Suprapubic skin (tissue), 4 donors: Measurements from ENCODE around the gene CNP. TPM values are rescaled to one million over a fixed set of nuclear protein-coding genes. Genes with fewer than 3 reads are reported as not detected.

Experiments
- DNase-seq, 2 donors: peaks; one replicate each; pipeline ENCODE4 v3.0.0-alpha.2; 2019; ENCODE audit warnings: low spot score in 2 of 2
- H3K27ac ChIP-seq: fragments of 200-600 bp; sonication (generic); one replicate; pipeline ENCODE4 v1.5.1; 2019
- H3K27me3 ChIP-seq: fragments of 200-600 bp; sonication (generic); one replicate; pipeline ENCODE4 v1.5.1; 2019
- H3K36me3 ChIP-seq: fragments of 200-600 bp; sonication (generic); one replicate; pipeline ENCODE4 v1.5.1; 2019
- H3K4me1 ChIP-seq: fragments of 200-600 bp; sonication (generic); one replicate; pipeline ENCODE4 v1.5.1; 2019
- H3K4me3 ChIP-seq: fragments of 200-600 bp; sonication (generic); one replicate; pipeline ENCODE4 v1.5.1; 2019; ENCODE audit warnings: mild to moderate bottlenecking
- H3K9me3 ChIP-seq: fragments of 200-600 bp; sonication (generic); one replicate; pipeline ENCODE4 v1.5.1; 2019
- EP300 ChIP-seq: sonication (generic); formaldehyde crosslinking; IDR thresholded peaks from one replicate; pipeline ENCODE4 v1.6.1; 2017; ENCODE audit warnings: antibody characterized with exemption
- POLR2A ChIP-seq, 2 donors: fragments of 450-650 bp; IDR thresholded peaks; one replicate each; pipeline ENCODE4 v1.6.1; 2017; ENCODE audit warnings: antibody characterized with exemption in 2 of 2, mild to moderate bottlenecking in 2 of 2, moderate library complexity in 2 of 2
- POLR2AphosphoS5 ChIP-seq, 3 donors: sonication (generic); formaldehyde crosslinking; IDR thresholded peaks; one replicate each; pipeline ENCODE4 v1.6.1; 2017; ENCODE audit warnings: antibody characterized with exemption in 3 of 3
- WGBS: methylation state at CpG from one replicate; pipeline ENCODE4 v1.1.5; 2018; 5-methylcytosine and 5-hydroxymethylcytosine counted together
- total RNA-seq, 4 donors: library from RNA; depleted of rRNA; stranded (reverse); fragments of >200 nt; gene quantifications; one replicate each; pipeline ENCODE4 v1.1.0, GENCODE V29; 2016
- TF ChIP-seq, protein P1 (sequence below), 2 donors: fragments of 200-600 bp in 1 of 2; fragments of 450-650 bp in 1 of 2; sonication (generic) in 1 of 2; IDR thresholded peaks; one replicate each; pipeline ENCODE4 v1.5.1; 2016 to 2019; ENCODE audit warnings: antibody characterized with exemption in 2 of 2, mild to moderate bottlenecking in 1 of 2, moderate library complexity in 1 of 2

The CNP gene
- total RNA-seq, 4 donors from 2014 or later = 44.3 to 55.1 (median 47.3) TPM

DNA sequence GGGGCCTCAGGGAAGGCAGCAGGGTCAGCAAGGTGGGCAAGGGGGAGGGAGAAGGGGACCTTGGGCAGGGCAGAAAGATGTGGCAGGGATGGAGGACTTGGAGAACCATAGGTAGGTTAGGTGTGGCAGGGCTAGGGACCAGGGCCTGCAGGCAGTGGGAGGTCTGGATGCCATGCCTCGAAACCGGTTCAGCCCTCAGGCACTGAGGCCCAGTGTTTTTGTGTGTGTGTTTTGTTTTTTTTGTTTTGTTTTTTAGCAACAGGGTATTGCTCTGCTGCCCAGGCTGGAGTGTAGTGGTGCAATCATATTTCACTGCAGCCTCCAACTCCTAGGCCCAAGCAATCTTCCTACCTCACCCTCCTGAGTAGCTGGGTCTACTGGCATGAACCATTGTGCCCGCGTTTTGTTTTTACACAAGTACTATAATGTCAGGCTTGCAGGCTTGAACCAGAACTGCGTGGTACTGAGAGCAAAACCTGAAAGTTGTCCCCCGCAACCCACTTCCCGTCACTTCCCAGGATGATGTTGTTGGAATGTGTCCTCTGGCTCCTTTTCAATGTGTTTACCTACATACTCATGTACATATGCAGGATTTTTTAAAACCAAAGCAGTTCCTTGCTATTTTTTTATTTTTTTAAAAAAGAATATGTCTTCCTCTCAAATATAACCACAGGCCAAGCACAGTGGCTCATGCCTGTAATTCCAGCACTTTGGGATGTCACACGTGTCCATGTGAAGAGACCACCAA is 23.8 kb upstream of the CNP start:
- WGBS = 89% methylated on average over 8 of the region's 8 CpGs
- no peaks in the 10 kb centered on the region for H3K27me3 ChIP-seq
- H3K27ac ChIP-seq = no peak overlapping the region
- H3K4me1 ChIP-seq = no peaks in the 10 kb centered on the region
- no peak for TF ChIP-seq POLR2A (IDR thresholded peaks at IDR 0.05)
- no peak for TF ChIP-seq EP300
- TF ChIP-seq, protein P1, sequence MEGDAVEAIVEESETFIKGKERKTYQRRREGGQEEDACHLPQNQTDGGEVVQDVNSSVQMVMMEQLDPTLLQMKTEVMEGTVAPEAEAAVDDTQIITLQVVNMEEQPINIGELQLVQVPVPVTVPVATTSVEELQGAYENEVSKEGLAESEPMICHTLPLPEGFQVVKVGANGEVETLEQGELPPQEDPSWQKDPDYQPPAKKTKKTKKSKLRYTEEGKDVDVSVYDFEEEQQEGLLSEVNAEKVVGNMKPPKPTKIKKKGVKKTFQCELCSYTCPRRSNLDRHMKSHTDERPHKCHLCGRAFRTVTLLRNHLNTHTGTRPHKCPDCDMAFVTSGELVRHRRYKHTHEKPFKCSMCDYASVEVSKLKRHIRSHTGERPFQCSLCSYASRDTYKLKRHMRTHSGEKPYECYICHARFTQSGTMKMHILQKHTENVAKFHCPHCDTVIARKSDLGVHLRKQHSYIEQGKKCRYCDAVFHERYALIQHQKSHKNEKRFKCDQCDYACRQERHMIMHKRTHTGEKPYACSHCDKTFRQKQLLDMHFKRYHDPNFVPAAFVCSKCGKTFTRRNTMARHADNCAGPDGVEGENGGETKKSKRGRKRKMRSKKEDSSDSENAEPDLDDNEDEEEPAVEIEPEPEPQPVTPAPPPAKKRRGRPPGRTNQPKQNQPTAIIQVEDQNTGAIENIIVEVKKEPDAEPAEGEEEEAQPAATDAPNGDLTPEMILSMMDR (IDR thresholded peaks at IDR 0.05) = no peak
- no peak for TF ChIP-seq POLR2AphosphoS5 (IDR thresholded peaks at IDR 0.05)
- H3K36me3 ChIP-seq = no peaks in the 10 kb centered on the region
- no peak overlapping the region for H3K4me3 ChIP-seq
- H3K9me3 ChIP-seq = no peaks in the 10 kb centered on the region
- DNase-seq = no peak

DNA sequence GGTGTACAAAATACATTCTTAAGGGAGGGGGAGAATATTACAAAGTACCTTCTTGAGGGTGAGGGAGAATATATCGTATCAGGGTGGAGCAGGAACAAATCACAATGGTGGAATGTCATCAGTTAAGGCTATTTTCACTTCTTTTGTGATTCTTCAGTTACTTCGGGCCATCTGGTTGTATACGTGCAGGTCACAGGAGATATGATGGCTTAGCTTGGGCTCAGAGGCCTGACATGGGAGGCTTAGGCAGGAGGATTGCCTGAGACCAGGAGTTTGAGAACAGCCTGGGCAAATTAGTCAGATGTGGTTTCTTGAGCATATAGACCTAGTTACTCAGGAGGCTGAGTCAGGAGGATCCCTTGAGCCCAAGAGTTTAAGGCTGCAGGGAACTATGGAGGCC is 23.1 kb upstream of the CNP start:
- Histone ChIP-seq H3K4me3 (no peak overlapping the region), H3K4me1 (no peaks in the 10 kb centered on the region), H3K27me3 (no peaks in the 10 kb centered on the region), H3K27ac (no peak overlapping the region), H3K36me3 (no peaks in the 10 kb centered on the region), H3K9me3 (no peaks in the 10 kb centered on the region)
- no peak for DNase-seq
- TF ChIP-seq POLR2A (IDR thresholded peaks at IDR 0.05) (no peak), POLR2AphosphoS5 (IDR thresholded peaks at IDR 0.05) (no peak), EP300 (no peak)
- TF ChIP-seq, protein P1 (IDR thresholded peaks at IDR 0.05) = no peak
- WGBS = 91% methylated on average over 3 of the region's 3 CpGs

DNA sequence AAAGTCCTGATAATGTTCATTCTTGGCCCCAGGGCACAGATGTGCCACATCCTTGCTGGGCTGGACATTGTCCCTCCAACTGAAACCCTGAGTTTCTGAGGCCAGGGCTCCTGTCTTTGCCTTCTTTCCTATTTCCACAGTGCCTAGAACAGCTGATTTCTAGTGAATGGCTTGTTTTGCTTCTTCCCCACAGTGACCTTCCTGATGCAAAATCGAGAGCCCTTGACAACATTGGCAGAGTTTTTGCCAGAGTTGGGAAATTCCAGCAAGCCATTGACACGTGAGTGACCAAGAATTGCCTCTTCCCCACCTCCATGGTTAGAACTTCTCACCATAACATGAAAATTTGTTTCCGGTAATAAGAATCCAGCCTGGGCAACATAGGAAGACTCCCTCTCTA is 21.7 kb upstream of the CNP start:
- Histone ChIP-seq H3K27ac (no peak overlapping the region), H3K36me3 (no peaks in the 10 kb centered on the region), H3K4me3 (no peak overlapping the region), H3K27me3 (no peaks in the 10 kb centered on the region), H3K9me3 (no peaks in the 10 kb centered on the region), H3K4me1 (no peaks in the 10 kb centered on the region)
- 82% methylated on average over 3 of the region's 3 CpGs for WGBS
- no peak for DNase-seq
- no peak for TF ChIP-seq POLR2AphosphoS5 (IDR thresholded peaks at IDR 0.05)
- TF ChIP-seq, protein P1 (IDR thresholded peaks at IDR 0.05) = no peak
- TF ChIP-seq POLR2A (IDR thresholded peaks at IDR 0.05) = no peak

DNA sequence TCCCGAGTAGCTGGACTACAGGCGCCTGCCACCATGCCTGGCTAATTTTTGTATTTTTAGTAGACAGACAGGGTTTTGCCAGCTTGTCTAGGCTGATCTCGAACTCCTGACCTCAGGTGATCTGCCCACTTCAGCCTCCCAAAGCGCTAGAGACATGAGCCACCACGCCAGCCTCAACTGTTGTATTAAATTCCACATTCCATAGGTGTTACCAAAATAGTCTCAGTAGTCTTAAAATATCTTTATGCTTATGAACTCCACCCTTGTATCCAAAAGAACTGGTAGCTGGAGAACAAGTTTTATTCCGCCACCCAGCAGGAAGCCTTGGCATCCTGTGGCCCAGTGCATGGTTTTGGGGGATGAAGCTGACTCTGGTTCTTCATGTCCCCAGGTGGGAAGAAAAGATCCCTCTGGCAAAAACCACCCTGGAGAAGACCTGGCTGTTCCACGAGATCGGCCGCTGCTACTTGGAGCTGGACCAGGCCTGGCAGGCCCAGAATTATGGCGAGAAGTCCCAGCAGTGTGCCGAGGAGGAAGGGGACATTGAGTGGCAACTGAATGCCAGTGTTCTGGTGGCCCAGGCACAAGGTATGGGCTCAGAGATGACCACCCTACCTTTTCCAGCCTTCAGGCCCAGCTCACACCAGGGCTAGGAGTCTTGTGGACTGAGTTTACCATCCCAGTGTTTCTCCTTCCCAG is 17.7 kb upstream of the CNP start:
- Histone ChIP-seq H3K27ac (no peak overlapping the region), H3K4me1 (no peaks in the 10 kb centered on the region), H3K4me3 (no peak overlapping the region), H3K9me3 (no peaks in the 10 kb centered on the region), H3K27me3 (no peaks in the 10 kb centered on the region), H3K36me3 (no peaks in the 10 kb centered on the region)
- no peak for DNase-seq
- WGBS = 63% methylated on average over 6 of the region's 11 CpGs
- no peak for TF ChIP-seq POLR2A (IDR thresholded peaks at IDR 0.05)
- TF ChIP-seq, protein P1 (IDR thresholded peaks at IDR 0.05) = no peak
- no peak for TF ChIP-seq EP300
- TF ChIP-seq POLR2AphosphoS5 (IDR thresholded peaks at IDR 0.05) = no peak

DNA sequence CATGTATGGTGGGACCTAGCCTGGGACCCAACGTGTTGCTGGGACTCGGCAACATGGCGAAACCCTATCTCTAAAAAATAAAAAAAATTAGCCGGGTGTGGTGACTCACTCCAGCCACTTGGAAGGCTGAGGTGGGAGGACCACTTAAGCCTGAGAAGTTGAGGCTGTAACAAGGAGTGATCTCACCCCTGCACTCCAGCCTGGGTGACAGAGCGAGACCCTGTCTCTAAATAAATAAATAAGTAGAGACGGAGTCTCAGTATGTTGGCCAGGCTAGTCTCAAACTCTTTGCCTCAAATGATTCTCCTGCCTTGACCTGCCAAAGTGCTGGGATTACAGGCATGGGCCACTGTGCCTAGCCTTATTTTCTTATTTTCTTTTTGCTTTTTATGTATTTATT is 10.1 kb upstream of the CNP start:
- TF ChIP-seq POLR2A (IDR thresholded peaks at IDR 0.05) = no peak
- no peak for TF ChIP-seq EP300
- no peak for TF ChIP-seq POLR2AphosphoS5 (IDR thresholded peaks at IDR 0.05)
- TF ChIP-seq, protein P1 (IDR thresholded peaks at IDR 0.05) = no peak
- Histone ChIP-seq H3K36me3 (no peaks in the 10 kb centered on the region), H3K9me3 (no peaks in the 10 kb centered on the region), H3K4me3 (no peak overlapping the region), H3K27ac (no peak overlapping the region), H3K27me3 (no peaks in the 10 kb centered on the region), H3K4me1 (no peaks in the 10 kb centered on the region)
- WGBS = 87% methylated on average over 6 of the region's 6 CpGs
- no peak for DNase-seq
